B cell (primary cell): ENCODE measurements around the gene RIC1. TPM values are rescaled to one million over a fixed set of nuclear protein-coding genes. Genes with fewer than 3 reads are reported as not detected.
"Not testable (repeated sequence)": the region's sequence is repeated elsewhere in the genome, so short reads cannot be mapped to it uniquely, and the experiment has no call there.

Source experiments
- ATAC-seq: fragments of 200-7000 bp; cut with Tn5 transposase; one replicate; pipeline ENCODE4 v1.10.0; 2021; ENCODE audit warnings: low read depth, mild to moderate bottlenecking, moderate number of reproducible peaks, moderate library complexity
- CTCF ChIA-PET: fragments of 350-600 bp; sonication (Branson Sonifier 250); formaldehyde crosslinking; loops from one replicate; lab custom pipeline; 2021; ENCODE audit warnings: antibody characterized with exemption, inconsistent platforms; lab: Charles Lee
- POLR2A ChIA-PET: fragments of 350-600 bp; sonication (Branson Sonifier 250); formaldehyde crosslinking; loops from one replicate; lab custom pipeline; 2021; ENCODE audit warnings: antibody characterized with exemption; lab: Charles Lee
- DNase-seq: peaks from one replicate; pipeline ENCODE4 v3.0.0; 2013
- H2AFZ ChIP-seq: 2 replicates; pipeline ENCODE4 v1.6.1; 2012; ENCODE audit warnings: mild to moderate bottlenecking, low read depth, low read length; ENCODE audit not compliant: insufficient read depth, poor library complexity, severe bottlenecking
- H3K27ac ChIP-seq, 2 donors: 1 replicate in 1 of 2; 2 replicates in 1 of 2; pipeline ENCODE4 v1.5.1; 2012 to 2013; ENCODE audit warnings: low read length in 2 of 2, mild to moderate bottlenecking in 2 of 2, moderate library complexity in 1 of 2
- H3K27me3 ChIP-seq, 4 experiments: fragments of 200-600 bp in 1 of 4; sonication (generic) in 1 of 4; replicated peaks in 1 of 4; 1 replicate in 2 of 4; 2 replicates in 2 of 4; pipeline versions ENCODE4 v1.6.1 to v1.7.0; 2013 to 2016; ENCODE audit warnings: low read length in 3 of 4, mild to moderate bottlenecking in 2 of 4, mixed read lengths in 1 of 4, moderate library complexity in 1 of 4; ENCODE audit not compliant: insufficient read depth in 4 of 4, control insufficient read depth in 3 of 4; ENCODE audit errors: control extremely low read depth in 1 of 4
- H3K36me3 ChIP-seq, 2 experiments: replicated peaks in 1 of 2; 1 replicate in 1 of 2; 2 replicates in 1 of 2; pipeline versions ENCODE4 v1.6.1 to v1.7.1; 2013; ENCODE audit warnings: low read length in 1 of 2; ENCODE audit not compliant: insufficient read depth in 2 of 2, control insufficient read depth in 1 of 2; ENCODE audit errors: control extremely low read depth in 1 of 2, extremely low read depth in 1 of 2
- H3K4me1 ChIP-seq, 2 donors: fragments of 200-600 bp in 1 of 2; sonication (generic) in 1 of 2; 1 replicate in 1 of 2; 2 replicates in 1 of 2; pipeline versions ENCODE4 v1.5.1 to v1.6.1; 2013 to 2017; ENCODE audit warnings: low read length in 2 of 2; ENCODE audit not compliant: control insufficient read depth in 2 of 2, insufficient read depth in 2 of 2
- H3K4me2 ChIP-seq: replicated peaks from 2 replicates; pipeline ENCODE3; 2012; ENCODE audit warnings: mild to moderate bottlenecking, low read depth, low read length; ENCODE audit not compliant: poor library complexity, severe bottlenecking
- H3K4me3 ChIP-seq, 5 experiments: fragments of 200-600 bp in 1 of 5; sonication (generic) in 1 of 5; 1 replicate in 3 of 5; 2 replicates in 2 of 5; pipeline versions ENCODE4 v1.5.1 to v1.7.0; 2011 to 2016; ENCODE audit warnings: low read length in 4 of 5, mild to moderate bottlenecking in 4 of 5, low read depth in 2 of 5, control low read depth in 1 of 5, moderate library complexity in 1 of 5; ENCODE audit not compliant: insufficient read depth in 1 of 5; ENCODE audit errors: control extremely low read depth in 1 of 5, extremely low read depth in 1 of 5
- H3K79me2 ChIP-seq: fragments of 200-600 bp; sonication (generic); one replicate; pipeline ENCODE4 v1.6.0; 2016; ENCODE audit warnings: low read length; ENCODE audit not compliant: control insufficient read depth, insufficient read depth
- H3K9ac ChIP-seq: fragments of 200-600 bp; sonication (generic); 2 replicates; pipeline ENCODE4 v1.6.1; 2017; ENCODE audit warnings: mild to moderate bottlenecking, low read length, moderate library complexity
- H3K9me3 ChIP-seq, 3 donors: one replicate each; pipeline versions ENCODE4 v1.6.1 to v1.7.1; 2013; ENCODE audit warnings: low read length in 2 of 3; ENCODE audit not compliant: control insufficient read depth in 2 of 3, insufficient read depth in 1 of 3; ENCODE audit errors: control extremely low read depth in 1 of 3
- H4K20me1 ChIP-seq: 2 replicates; pipeline ENCODE4 v1.6.0; 2012; ENCODE audit warnings: mild to moderate bottlenecking, low read length; ENCODE audit not compliant: insufficient read depth, control insufficient read depth, poor library complexity, severe bottlenecking
- H3K27ac Mint-ChIP-seq: one replicate; pipeline ENCODE4 v1.8.0; 2021; ENCODE audit warnings: mixed read lengths
- H3K27me3 Mint-ChIP-seq: one replicate; pipeline ENCODE4 v1.8.0; 2021; ENCODE audit warnings: mixed read lengths
- H3K4me1 Mint-ChIP-seq: one replicate; pipeline ENCODE4 v1.8.0; 2021; ENCODE audit warnings: mixed read lengths
- H3K4me3 Mint-ChIP-seq: one replicate; pipeline ENCODE4 v1.8.0; 2021; ENCODE audit warnings: mixed read lengths
- H3K9me3 Mint-ChIP-seq: one replicate; pipeline ENCODE4 v1.8.0; 2022; ENCODE audit warnings: mixed read lengths; ENCODE audit not compliant: insufficient read depth
- EZH2 ChIP-seq: IDR thresholded peaks from 2 replicates; pipeline ENCODE4 v1.6.1; 2012; ENCODE audit warnings: borderline replicate concordance, low read depth, mild to moderate bottlenecking, moderate library complexity, low read length; ENCODE audit not compliant: insufficient read depth, poor library complexity, severe bottlenecking
- WGBS: methylation state at CpG from one replicate; pipeline ENCODE4 v1.1.5; 2013; ENCODE audit warnings: missing lambda C conversion rate; ENCODE audit not compliant: insufficient coverage; 5-methylcytosine and 5-hydroxymethylcytosine counted together
- intact Hi-C: fragments of 100-400 bp; cut with micrococcal nuclease; formaldehyde crosslinking; loops from one replicate; pipeline ENCODE4 v1.10.0; 2022
- polyA plus RNA-seq: library from polyadenylated mRNA; depleted of rRNA; stranded (reverse); fragments of >200 nt; gene quantifications from 2 replicates; pipeline ENCODE4 v1.2.3, GENCODE V29; 2012
- total RNA-seq, 2 donors: library from RNA; stranded (reverse); fragments of 120-200 nt in 1 of 2; gene quantifications; 1 replicate in 1 of 2; 2 replicates in 1 of 2; pipeline versions ENCODE4 v1.2.3 to v1.2.4, GENCODE V29; 2013 to 2022
- TF ChIP-seq, protein P1 (sequence below): fragments of 200-600 bp; IDR thresholded peaks from one replicate; pipeline ENCODE4 v1.8.0; 2022; ENCODE audit warnings: antibody characterized with exemption, mild to moderate bottlenecking

RIC1 gene
- total and polyA plus RNA-seq, 2 donors (not counting 1 experiment from before 2014, with no cell fraction given), result 20.7 to 58.8 TPM

GRCh38 chr9:5721279-5722087, 92.6 kb downstream of the RIC1 start:
- H3K27ac ChIP-seq, result no peak overlapping the region
- POLR2A ChIA-PET, result interaction anchor here (0.6 kb wide), 1 partner anchor 611 kb away, joined by 3 read pairs; no protein-coding TSS in a partner anchor
- H4K20me1 ChIP-seq, result no peaks in the 10 kb centered on the region
- H3K9ac ChIP-seq, result no peak overlapping the region
- no peak overlapping the region for H3K4me3 ChIP-seq
- no peaks in the 10 kb centered on the region for H3K79me2 ChIP-seq
- no peaks in the 10 kb centered on the region for H3K4me1 ChIP-seq
- Mint-ChIP-seq H3K4me3 (no peak overlapping the region), H3K4me1 (peaks cover 10% of the 10 kb centered on the region), H3K27ac (peak overlapping the region; percentile 37), H3K9me3 (peaks cover 6% of the 10 kb centered on the region), H3K27me3 (no peaks in the 10 kb centered on the region)
- no peak for ATAC-seq
- H3K4me2 ChIP-seq, result no peak overlapping the region
- peaks cover 3 to 33% of the 10 kb centered on the region in 2 experiments for H3K36me3 ChIP-seq
- no peaks in the 10 kb centered on the region for H3K27me3 ChIP-seq
- CTCF ChIA-PET, result no interaction called here
- peaks cover 0 to 13% (median 0%) of the 10 kb centered on the region in 3 donors for H3K9me3 ChIP-seq
- intact Hi-C loops, result no loop called here
- TF ChIP-seq EZH2, result no peak
- TF ChIP-seq, protein P1, sequence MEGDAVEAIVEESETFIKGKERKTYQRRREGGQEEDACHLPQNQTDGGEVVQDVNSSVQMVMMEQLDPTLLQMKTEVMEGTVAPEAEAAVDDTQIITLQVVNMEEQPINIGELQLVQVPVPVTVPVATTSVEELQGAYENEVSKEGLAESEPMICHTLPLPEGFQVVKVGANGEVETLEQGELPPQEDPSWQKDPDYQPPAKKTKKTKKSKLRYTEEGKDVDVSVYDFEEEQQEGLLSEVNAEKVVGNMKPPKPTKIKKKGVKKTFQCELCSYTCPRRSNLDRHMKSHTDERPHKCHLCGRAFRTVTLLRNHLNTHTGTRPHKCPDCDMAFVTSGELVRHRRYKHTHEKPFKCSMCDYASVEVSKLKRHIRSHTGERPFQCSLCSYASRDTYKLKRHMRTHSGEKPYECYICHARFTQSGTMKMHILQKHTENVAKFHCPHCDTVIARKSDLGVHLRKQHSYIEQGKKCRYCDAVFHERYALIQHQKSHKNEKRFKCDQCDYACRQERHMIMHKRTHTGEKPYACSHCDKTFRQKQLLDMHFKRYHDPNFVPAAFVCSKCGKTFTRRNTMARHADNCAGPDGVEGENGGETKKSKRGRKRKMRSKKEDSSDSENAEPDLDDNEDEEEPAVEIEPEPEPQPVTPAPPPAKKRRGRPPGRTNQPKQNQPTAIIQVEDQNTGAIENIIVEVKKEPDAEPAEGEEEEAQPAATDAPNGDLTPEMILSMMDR, result no peak
- WGBS, result 100% methylated on average over 18 of the region's 18 CpGs
- H2AFZ ChIP-seq, result no peak overlapping the region
- DNase-seq, result no peak

DNA sequence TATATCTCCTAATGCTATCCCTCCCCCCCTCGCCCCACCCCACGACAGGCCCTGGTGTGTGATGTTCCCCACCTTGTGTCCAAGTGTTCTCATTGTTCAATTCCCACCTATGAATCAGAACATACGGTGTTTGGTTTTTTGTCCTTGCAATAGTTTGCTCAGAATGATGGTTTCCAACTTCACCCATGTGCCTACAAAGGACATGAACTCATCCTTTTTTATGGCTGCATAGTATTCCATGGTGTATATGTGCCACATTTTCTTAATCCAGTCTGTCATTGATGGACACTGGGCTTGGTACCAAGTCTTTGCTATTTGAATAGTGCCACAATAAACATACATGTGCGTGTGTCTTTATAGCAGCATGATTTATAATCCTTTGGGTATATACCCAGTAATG, 93.8 kb downstream of the RIC1 start:
- H2AFZ ChIP-seq, intact Hi-C loops, H3K4me2 ChIP-seq, H3K27me3 Mint-ChIP-seq, H3K9ac ChIP-seq, H4K20me1 ChIP-seq, H3K79me2 ChIP-seq, H3K9me3 Mint-ChIP-seq, ATAC-seq, H3K27ac Mint-ChIP-seq, H3K4me3 Mint-ChIP-seq, H3K9me3 ChIP-seq, H3K4me1 ChIP-seq, CTCF ChIA-PET, H3K27me3 ChIP-seq, H3K4me1 Mint-ChIP-seq, H3K4me3 ChIP-seq, H3K27ac ChIP-seq, POLR2A ChIA-PET, DNase-seq: not testable (repeated sequence)
- peaks cover 0 to 29% of the 10 kb centered on the region in 2 experiments for H3K36me3 ChIP-seq
- 100% methylated on average over 2 of the region's 4 CpGs for WGBS
